HepG2 (cell line): ENCODE measurements around the gene SNAP47. TPM values are rescaled to one million over a fixed set of nuclear protein-coding genes. Genes with fewer than 3 reads are reported as not detected.

ENCODE experiments used
- ATAD3A ChIP-seq: sonication (generic); formaldehyde crosslinking; IDR thresholded peaks from 2 replicates; pipeline ENCODE4 v1.4.0; 2020; ENCODE audit warnings: missing genetic modification reagents
- ATRX ChIP-seq: sonication (generic); formaldehyde crosslinking; IDR thresholded peaks from 2 replicates; pipeline ENCODE4 v1.4.0; 2020; ENCODE audit warnings: missing genetic modification reagents, borderline replicate concordance
- FOXP1 ChIP-seq, 2 experiments: fragments of 450-650 bp in 1 of 2; IDR thresholded peaks; 2 replicates each; pipeline ENCODE4 v1.6.1; 2017 to 2018; ENCODE audit warnings: antibody characterized with exemption in 1 of 2
- JDP2 ChIP-seq: sonication (generic); formaldehyde crosslinking; IDR thresholded peaks from 2 replicates; pipeline ENCODE4 v1.8.1; 2022; ENCODE audit warnings: missing genetic modification reagents, borderline replicate concordance
- KDM5B ChIP-seq: sonication (generic); formaldehyde crosslinking; IDR thresholded peaks from 2 replicates; pipeline ENCODE4 v1.4.0; 2020; ENCODE audit warnings: missing genetic modification reagents, mild to moderate bottlenecking, borderline replicate concordance
- MAFK ChIP-seq, 2 experiments: IDR thresholded peaks in 1 of 2; conservative IDR thresholded peaks in 1 of 2; 2 replicates each; pipeline ENCODE4 v1.6.1; 2011; ENCODE audit warnings: improper control_type of control experiment in 2 of 2, low read length in 2 of 2
- MAZ ChIP-seq, 2 experiments: sonication (generic) in 1 of 2; formaldehyde crosslinking in 1 of 2; IDR thresholded peaks; 2 replicates each; pipeline versions ENCODE4 v1.5.0 to v1.6.1; 2012 to 2020; ENCODE audit warnings: low read depth in 2 of 2, mild to moderate bottlenecking in 2 of 2, borderline replicate concordance in 1 of 2, improper control_type of control experiment in 1 of 2, low read length in 1 of 2, missing genetic modification reagents in 1 of 2, moderate library complexity in 1 of 2
- MIER3 ChIP-seq: IDR thresholded peaks from 2 replicates; pipeline ENCODE4 v1.6.1; 2016; ENCODE audit warnings: missing compliant biosample characterization, borderline replicate concordance
- PITX1 ChIP-seq: sonication (generic); formaldehyde crosslinking; IDR thresholded peaks from 2 replicates; pipeline ENCODE4 v1.5.1; 2020; ENCODE audit warnings: mild to moderate bottlenecking, missing genetic modification reagents
- RARA ChIP-seq: IDR thresholded peaks from 2 replicates; pipeline ENCODE4 v1.6.1; 2016; ENCODE audit warnings: missing genetic modification reagents, missing compliant biosample characterization
- RFXAP ChIP-seq: sonication (generic); formaldehyde crosslinking; IDR thresholded peaks from 2 replicates; pipeline ENCODE4 v1.4.0; 2020; ENCODE audit warnings: missing genetic modification reagents, borderline replicate concordance
- SP4 ChIP-seq: sonication (generic); formaldehyde crosslinking; IDR thresholded peaks from 2 replicates; pipeline ENCODE4 v1.8.1; 2023; ENCODE audit warnings: mild to moderate bottlenecking, missing genetic modification reagents
- SRSF1 ChIP-seq: fragments of 200-400 bp; formaldehyde crosslinking; optimal IDR thresholded peaks from 2 replicates; pipeline ENCODE3; 2017; ENCODE audit warnings: mild to moderate bottlenecking, low read depth, low read length, moderate library complexity
- SRY ChIP-seq: sonication (generic); formaldehyde crosslinking; IDR thresholded peaks from 2 replicates; pipeline ENCODE4 v1.8.0; 2022; ENCODE audit warnings: mild to moderate bottlenecking, missing genetic modification reagents
- TARDBP ChIP-seq: sonication (generic); formaldehyde crosslinking; IDR thresholded peaks from 2 replicates; pipeline ENCODE4 v1.8.0; 2022; ENCODE audit warnings: mild to moderate bottlenecking, missing genetic modification reagents
- TBP ChIP-seq: sonication (generic); formaldehyde crosslinking; IDR thresholded peaks from 2 replicates; pipeline ENCODE4 v1.5.0; 2020; ENCODE audit warnings: missing genetic modification reagents
- TSC22D2 ChIP-seq: sonication (generic); formaldehyde crosslinking; IDR thresholded peaks from 2 replicates; pipeline ENCODE4 v1.5.1; 2020; ENCODE audit warnings: missing genetic modification reagents, mild to moderate bottlenecking, borderline replicate concordance
- ZFP37 ChIP-seq: sonication (generic); formaldehyde crosslinking; IDR thresholded peaks from 2 replicates; pipeline ENCODE4 v1.4.0; 2020; ENCODE audit warnings: missing genetic modification reagents, borderline replicate concordance
- ZNF224 ChIP-seq: sonication (generic); formaldehyde crosslinking; IDR thresholded peaks from 2 replicates; pipeline ENCODE4 v1.5.0; 2020; ENCODE audit warnings: mild to moderate bottlenecking, missing genetic modification reagents
- ZNF34 ChIP-seq: sonication (generic); formaldehyde crosslinking; IDR thresholded peaks from 2 replicates; pipeline ENCODE4 v1.4.0; 2020; ENCODE audit warnings: mild to moderate bottlenecking, missing genetic modification reagents, borderline replicate concordance
- ZNF556 ChIP-seq: sonication (generic); formaldehyde crosslinking; IDR thresholded peaks from 2 replicates; pipeline ENCODE4 v1.4.0; 2020; ENCODE audit warnings: mild to moderate bottlenecking, missing genetic modification reagents, borderline replicate concordance
- ZSCAN29 ChIP-seq: sonication (generic); formaldehyde crosslinking; conservative IDR thresholded peaks from 2 replicates; pipeline ENCODE4 v1.4.0; 2020; ENCODE audit warnings: mild to moderate bottlenecking, missing genetic modification reagents
- polyA plus RNA-seq, 8 experiments: library from polyadenylated mRNA; depleted of rRNA in 3 of 8; stranded (reverse) in 7 of 8; unstranded in 1 of 8; fragments of >200 nt; fragmentation: Illumina TruSeq in 4 of 8; extraction: Trizol in 4 of 8; gene quantifications; 2 replicates each; pipeline versions ENCODE4 v1.2.1 to v1.2.3, GENCODE V29; 2011 to 2016; ENCODE audit warnings: low read depth in 4 of 8, missing spikeins in 1 of 8, mixed read lengths in 1 of 8; ENCODE audit not compliant: insufficient read depth in 1 of 8
- total RNA-seq, 5 experiments: library from RNA; depleted of rRNA; stranded (reverse); fragments of >200 nt; fragmentation: Illumina TruSeq; extraction: Trizol; gene quantifications; 2 replicates each; pipeline ENCODE4 v1.2.3, GENCODE V29; 2016; ENCODE audit warnings: low read depth in 1 of 5
- TF ChIP-seq, protein P1 (sequence below): IDR thresholded peaks from 2 replicates; pipeline ENCODE4 v1.6.1; 2016
- TF ChIP-seq, protein P2 (sequence below): IDR thresholded peaks from 2 replicates; pipeline ENCODE4 v1.6.1; 2016
- TF ChIP-seq, protein P3 (sequence below): sonication (generic); formaldehyde crosslinking; IDR thresholded peaks from 2 replicates; pipeline ENCODE4 v1.4.0; 2020; ENCODE audit warnings: low read depth, missing genetic modification reagents

The SNAP47 gene
- total and polyA plus RNA-seq, 2 of the 13 experiments (the other 11 are each of a cell fraction or from before 2014, with no cell fraction given): 13.6 to 25.1 TPM

DNA sequence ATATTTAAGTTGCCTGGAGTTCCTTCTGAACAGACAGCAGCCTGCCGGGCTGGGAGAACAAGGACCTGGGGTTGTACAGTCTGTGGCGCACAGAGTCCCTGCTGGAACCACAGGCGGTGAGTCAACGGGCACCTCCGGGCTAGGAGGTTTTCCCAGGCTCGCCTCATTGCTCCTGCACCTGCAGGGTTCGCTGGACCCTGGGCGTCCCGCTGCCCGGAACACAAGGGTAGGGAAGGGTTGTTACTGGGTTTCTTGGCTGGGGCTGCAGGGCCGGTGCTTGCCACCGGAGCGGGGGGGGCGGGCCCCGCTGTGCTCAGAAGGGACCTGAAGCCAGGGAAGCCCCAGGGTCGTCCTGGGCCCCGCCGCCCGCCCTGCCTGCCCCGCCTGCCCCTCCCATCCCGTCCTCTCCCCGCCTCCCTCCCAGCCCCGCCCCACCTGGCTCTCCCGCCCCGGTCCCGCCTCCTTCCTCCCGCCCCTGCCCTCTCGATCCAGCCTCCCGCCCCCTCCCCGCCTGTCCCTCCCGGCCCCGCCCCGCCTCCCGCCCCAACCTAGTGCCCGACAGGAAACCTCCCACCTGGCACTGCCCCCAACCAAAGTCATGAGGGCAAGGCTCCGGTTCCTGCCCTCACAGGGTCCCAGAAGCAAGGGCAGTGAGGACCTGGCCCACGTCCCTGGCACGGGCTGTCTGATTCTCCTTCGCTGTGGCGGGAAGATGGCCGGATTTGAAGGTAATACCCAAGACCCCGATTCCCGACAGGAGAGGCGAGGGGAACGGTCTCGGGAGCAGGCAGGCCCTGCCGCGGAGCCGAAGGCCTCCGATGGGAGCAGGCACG is 7.0 kb upstream of the SNAP47 start (continued):
- TF ChIP-seq ZNF224 (CRISPR knock-in tag) (no peak), FOXP1 (IDR thresholded peaks at IDR 0.05) (no peak), FOXP1 (CRISPR knock-in tag; IDR thresholded peaks at IDR 0.05) (no peak), JDP2 (CRISPR knock-in tag) (no peak), SRSF1 (no peak), TSC22D2 (CRISPR knock-in tag) (no peak), ZSCAN29 (CRISPR knock-in tag) (no peak), ATRX (no peak), RARA (CRISPR knock-in tag) (no peak), MAZ (IDR thresholded peaks at IDR 0.05; ENCODE audit: borderline replicate concordance, low read depth, low read length) (no peak), MAZ (CRISPR knock-in tag; IDR thresholded peaks at IDR 0.05; ENCODE audit: low read depth) (peak; percentile 14), KDM5B (CRISPR knock-in tag) (no peak), RFXAP (CRISPR knock-in tag) (no peak), TARDBP (CRISPR knock-in tag) (peak; percentile 57; the same call in 1 of the 2 replicates), ZNF556 (CRISPR knock-in tag) (peak; percentile 49; the same call in 1 of the 2 replicates), MAFK (conservative IDR thresholded peaks at IDR 0.05 in 1 of 2, IDR thresholded peaks at IDR 0.05 in 1 of 2; ENCODE audit: low read length in 2 of 2) (no peak), ZNF34 (CRISPR knock-in tag) (no peak), ZFP37 (CRISPR knock-in tag) (no peak), SRY (CRISPR knock-in tag) (no peak), TBP (CRISPR knock-in tag) (no peak), PITX1 (peak; percentile 45; the same call in 1 of the 2 replicates), MIER3 (CRISPR knock-in tag) (no peak), SP4 (CRISPR knock-in tag) (peak; percentile 63; the same call in 1 of the 2 replicates), ATAD3A (no peak)
- TF ChIP-seq, protein P1, sequence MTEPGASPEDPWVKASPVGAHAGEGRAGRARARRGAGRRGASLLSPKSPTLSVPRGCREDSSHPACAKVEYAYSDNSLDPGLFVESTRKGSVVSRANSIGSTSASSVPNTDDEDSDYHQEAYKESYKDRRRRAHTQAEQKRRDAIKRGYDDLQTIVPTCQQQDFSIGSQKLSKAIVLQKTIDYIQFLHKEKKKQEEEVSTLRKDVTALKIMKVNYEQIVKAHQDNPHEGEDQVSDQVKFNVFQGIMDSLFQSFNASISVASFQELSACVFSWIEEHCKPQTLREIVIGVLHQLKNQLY (CRISPR knock-in tag): no peak
- TF ChIP-seq, protein P2, sequence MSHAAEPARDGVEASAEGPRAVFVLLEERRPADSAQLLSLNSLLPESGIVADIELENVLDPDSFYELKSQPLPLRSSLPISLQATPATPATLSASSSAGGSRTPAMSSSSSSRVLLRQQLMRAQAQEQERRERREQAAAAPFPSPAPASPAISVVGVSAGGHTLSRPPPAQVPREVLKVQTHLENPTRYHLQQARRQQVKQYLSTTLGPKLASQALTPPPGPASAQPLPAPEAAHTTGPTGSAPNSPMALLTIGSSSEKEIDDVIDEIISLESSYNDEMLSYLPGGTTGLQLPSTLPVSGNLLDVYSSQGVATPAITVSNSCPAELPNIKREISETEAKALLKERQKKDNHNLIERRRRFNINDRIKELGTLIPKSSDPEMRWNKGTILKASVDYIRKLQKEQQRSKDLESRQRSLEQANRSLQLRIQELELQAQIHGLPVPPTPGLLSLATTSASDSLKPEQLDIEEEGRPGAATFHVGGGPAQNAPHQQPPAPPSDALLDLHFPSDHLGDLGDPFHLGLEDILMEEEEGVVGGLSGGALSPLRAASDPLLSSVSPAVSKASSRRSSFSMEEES (CRISPR knock-in tag): no peak
- TF ChIP-seq, protein P3, sequence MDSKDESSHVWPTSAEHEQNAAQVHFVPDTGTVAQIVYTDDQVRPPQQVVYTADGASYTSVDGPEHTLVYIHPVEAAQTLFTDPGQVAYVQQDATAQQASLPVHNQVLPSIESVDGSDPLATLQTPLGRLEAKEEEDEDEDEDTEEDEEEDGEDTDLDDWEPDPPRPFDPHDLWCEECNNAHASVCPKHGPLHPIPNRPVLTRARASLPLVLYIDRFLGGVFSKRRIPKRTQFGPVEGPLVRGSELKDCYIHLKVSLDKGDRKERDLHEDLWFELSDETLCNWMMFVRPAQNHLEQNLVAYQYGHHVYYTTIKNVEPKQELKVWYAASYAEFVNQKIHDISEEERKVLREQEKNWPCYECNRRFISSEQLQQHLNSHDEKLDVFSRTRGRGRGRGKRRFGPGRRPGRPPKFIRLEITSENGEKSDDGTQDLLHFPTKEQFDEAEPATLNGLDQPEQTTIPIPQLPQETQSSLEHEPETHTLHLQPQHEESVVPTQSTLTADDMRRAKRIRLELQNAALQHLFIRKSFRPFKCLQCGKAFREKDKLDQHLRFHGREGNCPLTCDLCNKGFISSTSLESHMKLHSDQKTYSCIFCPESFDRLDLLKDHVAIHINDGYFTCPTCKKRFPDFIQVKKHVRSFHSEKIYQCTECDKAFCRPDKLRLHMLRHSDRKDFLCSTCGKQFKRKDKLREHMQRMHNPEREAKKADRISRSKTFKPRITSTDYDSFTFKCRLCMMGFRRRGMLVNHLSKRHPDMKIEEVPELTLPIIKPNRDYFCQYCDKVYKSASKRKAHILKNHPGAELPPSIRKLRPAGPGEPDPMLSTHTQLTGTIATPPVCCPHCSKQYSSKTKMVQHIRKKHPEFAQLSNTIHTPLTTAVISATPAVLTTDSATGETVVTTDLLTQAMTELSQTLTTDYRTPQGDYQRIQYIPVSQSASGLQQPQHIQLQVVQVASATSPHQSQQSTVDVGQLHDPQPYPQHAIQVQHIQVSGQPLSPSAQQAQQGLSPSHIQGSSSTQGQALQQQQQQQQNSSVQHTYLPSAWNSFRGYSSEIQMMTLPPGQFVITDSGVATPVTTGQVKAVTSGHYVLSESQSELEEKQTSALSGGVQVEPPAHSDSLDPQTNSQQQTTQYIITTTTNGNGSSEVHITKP (CRISPR knock-in tag): no peak
